NB4 (cell line): ENCODE data around the gene CYP46A1.

Experiments used
- MYC ChIP-seq: IDR thresholded peaks from 2 replicates; pipeline ENCODE4 v1.6.1; 2011; ENCODE audit warnings: low read depth, low read length
- POLR2A ChIP-seq: IDR thresholded peaks from 2 replicates; pipeline ENCODE4 v1.6.1; 2011; ENCODE audit warnings: mild to moderate bottlenecking; ENCODE audit not compliant: insufficient read length; ENCODE audit errors: extremely low read depth
- TF ChIP-seq, protein P1 (sequence below): IDR thresholded peaks from one replicate; pipeline ENCODE4 v1.5.1; 2012; ENCODE audit warnings: low read depth, low read length
- TF ChIP-seq, protein P2 (sequence below): IDR thresholded peaks from 2 replicates; pipeline ENCODE4 v1.6.1; 2011; ENCODE audit warnings: low read depth, low read length

- TF ChIP-seq, protein P1, sequence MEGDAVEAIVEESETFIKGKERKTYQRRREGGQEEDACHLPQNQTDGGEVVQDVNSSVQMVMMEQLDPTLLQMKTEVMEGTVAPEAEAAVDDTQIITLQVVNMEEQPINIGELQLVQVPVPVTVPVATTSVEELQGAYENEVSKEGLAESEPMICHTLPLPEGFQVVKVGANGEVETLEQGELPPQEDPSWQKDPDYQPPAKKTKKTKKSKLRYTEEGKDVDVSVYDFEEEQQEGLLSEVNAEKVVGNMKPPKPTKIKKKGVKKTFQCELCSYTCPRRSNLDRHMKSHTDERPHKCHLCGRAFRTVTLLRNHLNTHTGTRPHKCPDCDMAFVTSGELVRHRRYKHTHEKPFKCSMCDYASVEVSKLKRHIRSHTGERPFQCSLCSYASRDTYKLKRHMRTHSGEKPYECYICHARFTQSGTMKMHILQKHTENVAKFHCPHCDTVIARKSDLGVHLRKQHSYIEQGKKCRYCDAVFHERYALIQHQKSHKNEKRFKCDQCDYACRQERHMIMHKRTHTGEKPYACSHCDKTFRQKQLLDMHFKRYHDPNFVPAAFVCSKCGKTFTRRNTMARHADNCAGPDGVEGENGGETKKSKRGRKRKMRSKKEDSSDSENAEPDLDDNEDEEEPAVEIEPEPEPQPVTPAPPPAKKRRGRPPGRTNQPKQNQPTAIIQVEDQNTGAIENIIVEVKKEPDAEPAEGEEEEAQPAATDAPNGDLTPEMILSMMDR, result no peak
- TF ChIP-seq MYC (no peak), POLR2A (no peak)
- TF ChIP-seq, protein P2, sequence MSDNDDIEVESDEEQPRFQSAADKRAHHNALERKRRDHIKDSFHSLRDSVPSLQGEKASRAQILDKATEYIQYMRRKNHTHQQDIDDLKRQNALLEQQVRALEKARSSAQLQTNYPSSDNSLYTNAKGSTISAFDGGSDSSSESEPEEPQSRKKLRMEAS, result no peak
These were observed 57.3 kb downstream of the CYP46A1 start for GRCh38 chr14:99741227-99741976.
